ENCODE measurements around the gene EPS8L1. TPM values are rescaled to one million over a fixed set of nuclear protein-coding genes. Genes with fewer than 3 reads are reported as not detected.

Gene EPS8L1
- 3.0 to 9.2 TPM (median 6.8 TPM) in 5 replicates for total RNA-seq (2022; extraction: Qiagen RNA extraction; ENCODE audit: low read depth)

DNA sequence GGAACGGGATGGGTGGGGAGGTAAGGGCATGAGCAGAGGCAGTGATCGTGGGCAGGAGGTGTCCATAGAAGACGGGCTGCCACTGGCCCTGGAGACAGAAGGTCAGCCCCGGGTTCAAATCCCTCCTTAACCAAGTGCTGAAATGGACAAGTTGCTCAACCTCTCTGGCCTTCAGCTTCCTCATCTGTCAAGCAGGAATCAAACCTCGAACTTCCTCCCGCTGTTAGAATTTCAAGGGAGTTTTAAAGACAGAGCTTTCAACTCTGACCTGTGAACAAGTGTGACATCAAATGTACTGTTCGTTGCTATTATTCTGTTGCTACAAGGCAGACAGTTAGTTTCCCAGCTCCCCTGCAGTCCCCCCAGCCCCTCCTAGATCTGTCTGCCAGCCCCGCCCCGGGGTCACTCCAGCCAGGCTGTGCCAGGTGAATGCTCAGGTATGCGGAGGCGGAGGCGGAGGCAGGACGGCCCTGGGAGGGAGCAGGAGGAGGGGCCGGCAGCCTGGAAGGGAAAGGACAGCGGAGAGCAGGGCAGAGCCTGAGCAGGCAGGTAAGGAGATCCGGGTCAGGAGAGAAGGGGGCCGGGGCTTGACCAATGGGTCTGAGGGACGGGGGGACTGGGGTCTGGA, at the start of gene EPS8L1:
TSS of gene EPS8L1 (plus strand) at position 499 of the 628 bp plus-strand sequence. CDS start 576 bp downstream, outside the sequence.

DNA sequence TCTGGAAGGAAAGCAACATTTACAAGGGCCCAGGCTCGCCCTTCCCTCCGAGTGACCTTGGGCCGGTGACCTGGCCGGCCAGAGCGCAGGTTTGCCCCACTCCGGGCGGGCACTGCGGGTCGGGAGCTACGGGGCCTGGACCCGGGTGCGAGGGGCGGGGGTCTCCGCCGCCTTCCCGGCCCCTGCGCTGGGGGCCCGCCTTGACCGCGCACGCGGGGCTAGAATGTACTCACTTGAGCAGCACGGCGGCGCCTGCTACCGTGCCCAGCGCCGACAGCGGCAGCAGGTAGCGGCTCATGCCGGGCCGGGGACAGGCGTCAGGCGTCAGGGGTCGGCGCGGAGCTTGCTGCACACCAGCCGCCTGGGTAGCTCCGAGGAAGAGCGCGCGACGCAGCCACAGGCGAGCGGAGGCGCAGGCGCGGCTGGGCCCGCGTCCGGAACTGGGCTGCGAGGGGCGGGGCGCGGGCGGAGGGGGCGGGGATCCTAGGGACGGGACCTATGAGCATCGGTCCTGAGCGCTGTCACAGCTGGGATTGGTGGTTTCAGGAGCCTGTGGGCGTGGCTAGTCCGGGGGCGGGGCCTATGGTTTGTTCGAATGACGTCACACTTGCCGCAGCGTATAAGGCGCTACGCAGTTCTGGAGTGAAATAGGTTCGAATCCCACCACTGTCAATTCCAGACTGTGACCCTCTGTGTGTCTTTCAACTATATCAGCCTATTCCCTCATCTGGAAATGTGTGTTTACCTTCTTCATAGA, 12.8 kb upstream of the EPS8L1 start, which contains the start of gene RDH13:
TSS of gene RDH13 (minus strand) at position 414 of the 757 bp plus-strand sequence. CDS start at position 298, 116 bp downstream.

GRCh38 chr19:55116859-55117662, 41.4 kb downstream of the EPS8L1 start, which contains the start of gene PPP1R12C:
Gene PPP1R12C, minus strand, starts transcription at chr19:55117637. Its CDS starts 94 bp downstream, at chr19:55117543.

Other genes with a start within 250 kb of the EPS8L1 start
- gene KIR2DS4, start 243.2 kb upstream of the EPS8L1 start, total RNA-seq (2022; extraction: Qiagen RNA extraction; ENCODE audit: low read depth), result not detected in 5 replicates
- gene KIR3DL2, start 225.4 kb upstream of the EPS8L1 start, total RNA-seq (2022; extraction: Qiagen RNA extraction; ENCODE audit: low read depth), result not detected in 5 replicates
- gene FCAR, start 201.6 kb upstream of the EPS8L1 start, total RNA-seq (2022; extraction: Qiagen RNA extraction; ENCODE audit: low read depth), result not detected in 5 replicates
- not detected in 5 replicates for gene NCR1, start 169.7 kb upstream of the EPS8L1 start, total RNA-seq (2022; extraction: Qiagen RNA extraction; ENCODE audit: low read depth)
- gene NLRP7, start 128.3 kb upstream of the EPS8L1 start, total RNA-seq (2022; extraction: Qiagen RNA extraction; ENCODE audit: low read depth), result 0.08 TPM in 1 of 5 replicates, not detected in the others
- gene NLRP2, start 109.5 kb upstream of the EPS8L1 start, total RNA-seq (2022; extraction: Qiagen RNA extraction; ENCODE audit: low read depth), result 22.7 to 28.3 TPM (median 27.2 TPM) in 5 replicates
- 0.13 to 0.46 TPM (median 0.19 TPM) in 3 of 5 replicates, not detected in the others for gene GP6, start 37.6 kb upstream of the EPS8L1 start, total RNA-seq (2022; extraction: Qiagen RNA extraction; ENCODE audit: low read depth)
- 14.5 to 21.2 TPM (median 20.8 TPM) in 5 replicates for gene RDH13, start 12.7 kb upstream of the EPS8L1 start, total RNA-seq (2022; extraction: Qiagen RNA extraction; ENCODE audit: low read depth)
- gene PPP1R12C, start 41.8 kb downstream of the EPS8L1 start, total RNA-seq (2022; extraction: Qiagen RNA extraction; ENCODE audit: low read depth), result 52.2 to 99.2 TPM (median 86.1 TPM) in 5 replicates
- 96.6 to 145 TPM (median 141 TPM) in 5 replicates for gene TNNT1, start 73.3 kb downstream of the EPS8L1 start, total RNA-seq (2022; extraction: Qiagen RNA extraction; ENCODE audit: low read depth)
- gene TNNI3, start 81.9 kb downstream of the EPS8L1 start, total RNA-seq (2022; extraction: Qiagen RNA extraction; ENCODE audit: low read depth), result 6.6 to 13.4 TPM (median 7.0 TPM) in 5 replicates
- 3.1 to 6.7 TPM (median 5.6 TPM) in 5 replicates for gene DNAAF3, start 90.7 kb downstream of the EPS8L1 start, total RNA-seq (2022; extraction: Qiagen RNA extraction; ENCODE audit: low read depth)
- 2.7 to 4.4 TPM (median 3.1 TPM) in 5 replicates for gene SYT5, start 104.4 kb downstream of the EPS8L1 start, total RNA-seq (2022; extraction: Qiagen RNA extraction; ENCODE audit: low read depth)
- 3.6 to 6.0 TPM (median 4.0 TPM) in 5 replicates for gene PTPRH, start 133.6 kb downstream of the EPS8L1 start, total RNA-seq (2022; extraction: Qiagen RNA extraction; ENCODE audit: low read depth)
- gene TMEM86B, start 152.9 kb downstream of the EPS8L1 start, total RNA-seq (2022; extraction: Qiagen RNA extraction; ENCODE audit: low read depth), result 2.2 to 5.4 TPM (median 4.8 TPM) in 5 replicates
- 64.6 to 131 TPM (median 118 TPM) in 5 replicates for gene PPP6R1, start 183.1 kb downstream of the EPS8L1 start, total RNA-seq (2022; extraction: Qiagen RNA extraction; ENCODE audit: low read depth)
- 122 to 147 TPM (median 138 TPM) in 5 replicates for gene HSPBP1, start 204.2 kb downstream of the EPS8L1 start, total RNA-seq (2022; extraction: Qiagen RNA extraction; ENCODE audit: low read depth)
- gene BRSK1, start 208.1 kb downstream of the EPS8L1 start, total RNA-seq (2022; extraction: Qiagen RNA extraction; ENCODE audit: low read depth), result 3.2 to 5.1 TPM (median 4.6 TPM) in 5 replicates
- not detected in 5 replicates for gene TMEM150B, start 249.5 kb downstream of the EPS8L1 start, total RNA-seq (2022; extraction: Qiagen RNA extraction; ENCODE audit: low read depth)

Measured in A549 treated with ZK216348 at 1 μM for 4 hours (cell line).